Activated CD8-positive, alpha-beta memory T cell treated with anti-CD3 and anti-CD28 coated beads, Interleukin-2, amount 50 U/mL, for 48 hours (primary cell): ENCODE measurements around the gene MX1.

ENCODE experiments used
- DNase-seq: peaks from one replicate; pipeline ENCODE4 v3.0.0-alpha.2; 2020

Gene MX1

GRCh38 chr21:41433566-41433965 lies 7.5 kb downstream of the MX1 start:
- no peak for DNase-seq

GRCh38 chr21:41435706-41436105 lies 9.7 kb downstream of the MX1 start:
- peak; percentile 35 for DNase-seq

- peak; percentile 18 for DNase-seq
Observed at GRCh38 chr21:41437729-41438128, 11.7 kb downstream of the MX1 start.

GRCh38 chr21:41438425-41439113 lies 12.5 kb downstream of the MX1 start:
- DNase-seq, result peak; percentile 32

- no peak for DNase-seq
Observed at GRCh38 chr21:41439248-41439647, 13.2 kb downstream of the MX1 start.

GRCh38 chr21:41441546-41441945 lies 15.5 kb downstream of the MX1 start:
- no peak for DNase-seq

GRCh38 chr21:41442481-41443186 lies 16.6 kb downstream of the MX1 start:
- no peak for DNase-seq

GRCh38 chr21:41443562-41443961 lies 17.5 kb downstream of the MX1 start:
- DNase-seq, result no peak

- DNase-seq, result no peak
Observed at GRCh38 chr21:41444703-41445464, 18.8 kb downstream of the MX1 start.

- no peak for DNase-seq
Observed at GRCh38 chr21:41445465-41445862, 19.4 kb downstream of the MX1 start.

- no peak for DNase-seq
Observed at GRCh38 chr21:41446586-41446985, 20.5 kb downstream of the MX1 start.

- DNase-seq, result no peak
Observed at GRCh38 chr21:41447356-41447755, 21.3 kb downstream of the MX1 start.

- no peak for DNase-seq
Observed at GRCh38 chr21:41449613-41450012, 23.6 kb downstream of the MX1 start.

GRCh38 chr21:41451753-41452676 lies 26.0 kb downstream of the MX1 start:
- DNase-seq, result no peak

- DNase-seq, result no peak
Observed at GRCh38 chr21:41453198-41453597, 27.2 kb downstream of the MX1 start.

- DNase-seq, result no peak
Observed at GRCh38 chr21:41453761-41454160, 27.7 kb downstream of the MX1 start.

GRCh38 chr21:41458121-41458520 lies 32.1 kb downstream of the MX1 start:
- no peak for DNase-seq

- DNase-seq, result no peak
Observed at GRCh38 chr21:41458559-41458958, 32.5 kb downstream of the MX1 start.

- no peak for DNase-seq
Observed at GRCh38 chr21:41459884-41460534, 34.0 kb downstream of the MX1 start.

- DNase-seq, result peak; percentile 66
Observed at GRCh38 chr21:41460578-41461527, 34.8 kb downstream of the MX1 start.

GRCh38 chr21:41465176-41465781 lies 39.2 kb downstream of the MX1 start:
- no peak for DNase-seq
